Measurements from ENCODE around the gene MYMX.

Gene MYMX

GRCh38 chr6:44232676-44233566 lies 16.2 kb downstream of the MYMX start:
- DNase-seq (ENCODE audit: low read depth): no peak

DNA sequence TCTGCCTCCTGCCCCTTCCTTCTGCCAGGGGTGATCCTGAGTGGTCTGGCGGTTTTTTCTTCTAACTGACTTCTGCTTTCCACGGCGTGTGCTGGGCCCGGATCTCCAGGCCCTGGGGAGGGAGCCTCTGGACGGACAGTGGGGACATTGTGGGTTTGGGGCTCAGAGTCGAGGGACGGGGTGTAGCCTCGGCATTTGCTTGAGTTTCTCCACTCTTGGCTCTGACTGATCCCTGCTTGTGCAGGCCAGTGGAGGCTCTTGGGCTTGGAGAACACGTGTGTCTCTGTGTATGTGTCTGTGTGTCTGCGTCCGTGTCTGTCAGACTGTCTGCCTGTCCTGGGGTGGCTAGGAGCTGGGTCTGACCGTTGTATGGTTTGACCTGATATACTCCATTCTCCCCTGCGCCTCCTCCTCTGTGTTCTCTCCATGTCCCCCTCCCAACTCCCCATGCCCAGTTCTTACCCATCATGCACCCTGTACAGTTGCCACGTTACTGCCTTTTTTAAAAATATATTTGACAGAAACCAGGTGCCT lies 16.9 kb downstream of the MYMX start:
- no peak for DNase-seq (ENCODE audit: low read depth)

DNA sequence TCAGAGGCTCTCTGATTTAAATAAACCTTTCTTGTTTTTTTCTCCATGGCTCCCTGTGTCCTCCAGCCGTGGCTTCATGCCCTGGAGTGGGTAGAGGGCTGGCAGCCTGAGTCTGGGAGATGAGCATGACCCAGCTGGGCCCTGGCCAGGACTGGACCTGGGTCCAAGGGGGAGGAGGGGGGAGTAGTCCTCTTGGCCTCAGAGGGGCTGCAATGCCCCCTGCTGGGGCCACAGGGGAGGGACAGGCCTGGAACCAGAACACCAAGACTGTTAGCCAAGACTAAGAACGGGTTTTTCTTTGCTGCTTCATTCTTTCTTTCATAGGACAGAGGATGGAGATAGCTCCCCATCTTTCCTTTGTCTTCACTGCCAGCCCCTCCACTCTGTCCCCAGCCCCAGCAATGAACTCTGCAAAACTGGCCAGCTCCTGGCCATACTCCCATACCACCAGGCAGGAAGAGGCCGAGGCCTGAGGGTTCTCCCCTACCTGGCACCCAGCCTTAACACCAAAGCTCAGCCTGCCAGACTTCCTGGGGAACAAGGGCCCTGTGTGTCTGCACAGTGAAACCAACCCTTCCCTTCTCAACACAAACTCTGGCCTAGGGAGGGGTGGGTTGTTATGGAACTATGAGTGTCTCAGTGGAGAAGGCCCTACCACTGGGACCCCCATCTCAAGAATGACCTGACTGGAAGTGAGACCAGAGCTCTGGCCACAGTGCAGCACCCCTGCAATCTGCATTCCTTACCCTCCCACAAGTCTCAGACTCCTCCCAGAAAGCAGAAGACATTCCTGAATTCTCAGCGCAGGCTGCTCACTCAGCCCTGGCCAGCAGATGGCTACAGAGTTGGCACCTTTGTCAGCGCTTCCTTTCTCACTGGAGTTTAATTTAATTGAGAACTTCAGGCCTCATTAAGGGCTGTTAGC lies 17.6 kb downstream of the MYMX start:
- peak; percentile 82 for DNase-seq (ENCODE audit: low read depth)

DNA sequence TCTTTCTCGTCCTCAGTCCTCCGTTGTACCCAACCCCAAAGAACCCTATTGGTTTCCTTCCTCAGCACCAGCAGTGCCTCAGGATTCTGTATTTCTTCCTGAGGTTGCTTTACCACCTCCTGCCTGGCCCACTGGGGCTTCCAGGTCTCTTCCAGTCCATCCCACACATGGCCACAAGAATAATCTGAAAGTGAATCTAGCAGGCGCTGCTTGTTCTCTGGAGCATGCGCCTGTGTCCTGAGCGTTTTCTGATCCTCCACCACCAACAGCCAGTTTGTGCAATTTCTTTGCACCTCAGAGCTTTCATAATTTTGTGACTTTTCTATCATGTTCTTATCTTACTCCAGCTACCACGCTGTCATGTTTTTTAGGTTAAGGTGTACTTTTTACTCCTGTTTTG lies 18.5 kb downstream of the MYMX start:
- DNase-seq (ENCODE audit: low read depth): no peak

- no peak for DNase-seq (ENCODE audit: low read depth)
Measured at GRCh38 chr6:44235891-44236516, 19.3 kb downstream of the MYMX start.

- peak; percentile 97 for DNase-seq (ENCODE audit: low read depth)
Measured at GRCh38 chr6:44237021-44237812, 20.5 kb downstream of the MYMX start.

- peak; percentile 64 for DNase-seq (ENCODE audit: low read depth)
Measured at GRCh38 chr6:44237813-44238433, 21.2 kb downstream of the MYMX start.

GRCh38 chr6:44238687-44239350 lies 22.1 kb downstream of the MYMX start:
- no peak for DNase-seq (ENCODE audit: low read depth)

GRCh38 chr6:44243345-44243744 lies 26.6 kb downstream of the MYMX start:
- DNase-seq (ENCODE audit: low read depth): no peak

- DNase-seq (ENCODE audit: low read depth): no peak
Measured at GRCh38 chr6:44245391-44245911, 28.7 kb downstream of the MYMX start.

GRCh38 chr6:44245912-44246662 lies 29.4 kb downstream of the MYMX start:
- peak; percentile 90 for DNase-seq (ENCODE audit: low read depth)

DNA sequence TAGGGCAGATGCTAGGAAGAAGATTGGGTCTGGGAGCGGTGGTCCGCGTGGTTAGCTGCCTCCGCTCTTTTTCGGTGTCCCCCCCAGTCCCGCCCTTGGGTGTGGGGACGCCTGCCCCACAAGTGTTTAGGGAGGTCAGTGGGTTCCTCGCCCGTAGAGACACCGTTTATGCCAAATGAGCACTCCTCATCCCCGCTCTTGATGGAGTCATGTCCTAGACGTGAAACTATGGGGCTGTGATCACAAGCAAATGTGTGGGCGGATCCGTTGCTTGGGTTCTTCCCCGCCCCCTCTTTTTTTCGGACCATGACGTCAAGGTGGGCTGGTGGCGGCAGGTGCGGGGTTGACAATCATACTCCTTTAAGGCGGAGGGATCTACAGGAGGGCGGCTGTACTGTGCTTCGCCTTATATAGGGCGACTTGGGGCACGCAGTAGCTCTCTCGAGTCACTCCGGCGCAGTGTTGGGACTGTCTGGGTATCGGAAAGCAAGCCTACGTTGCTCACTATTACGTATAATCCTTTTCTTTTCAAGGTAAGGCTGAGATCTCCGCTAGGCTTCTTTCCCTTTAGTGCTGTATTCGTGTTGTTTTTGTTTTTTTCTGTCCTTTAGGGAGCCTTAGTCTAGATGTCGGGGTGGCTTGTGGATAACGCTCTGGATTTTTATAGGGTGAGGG lies 30.1 kb downstream of the MYMX start, which contains the start of gene HSP90AB1:
Gene HSP90AB1 (plus strand): TSS at position 439 of the 675 bp plus-strand sequence. CDS start 1,529 bp downstream, outside the sequence.
- DNase-seq (ENCODE audit: low read depth): peak; percentile 99

GRCh38 chr6:44247338-44248302 lies 30.9 kb downstream of the MYMX start:
- DNase-seq (ENCODE audit: low read depth): peak; percentile 58

GRCh38 chr6:44248579-44248978 lies 31.9 kb downstream of the MYMX start:
- no peak for DNase-seq (ENCODE audit: low read depth)

DNA sequence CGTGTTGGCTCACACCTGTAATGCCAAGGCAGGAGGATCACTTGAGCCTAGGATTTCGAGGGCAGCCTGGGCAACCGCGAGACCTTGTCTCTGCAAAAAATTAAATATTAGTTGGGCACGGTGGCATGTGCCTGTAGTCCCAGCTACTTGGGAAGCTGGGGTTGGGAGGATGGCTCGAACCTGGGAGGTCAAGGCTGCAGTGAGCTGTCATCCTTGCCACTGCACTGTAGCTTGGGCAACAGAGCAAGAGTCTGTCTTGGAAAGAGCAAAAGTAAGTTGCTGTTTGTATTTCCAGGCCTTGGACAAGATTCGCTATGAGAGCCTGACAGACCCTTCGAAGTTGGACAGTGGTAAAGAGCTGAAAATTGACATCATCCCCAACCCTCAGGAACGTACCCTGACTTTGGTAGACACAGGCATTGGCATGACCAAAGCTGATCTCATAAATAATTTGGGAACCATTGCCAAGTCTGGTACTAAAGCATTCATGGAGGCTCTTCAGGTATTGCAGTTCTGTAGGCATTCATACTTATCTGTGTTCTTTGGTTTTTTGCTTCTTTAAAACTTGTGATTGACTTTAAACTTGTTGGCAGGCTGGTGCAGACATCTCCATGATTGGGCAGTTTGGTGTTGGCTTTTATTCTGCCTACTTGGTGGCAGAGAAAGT lies 32.5 kb downstream of the MYMX start:
- DNase-seq (ENCODE audit: low read depth): no peak

GRCh38 chr6:44250067-44250717 lies 33.5 kb downstream of the MYMX start:
- no peak for DNase-seq (ENCODE audit: low read depth)

Data from fibroblast of gingiva (primary cell).